PC-9 (cell line): ENCODE results near the gene TMEM45A.

ENCODE experiments used
- EZH2 ChIP-seq: fragments of 200-600 bp; sonication (generic); IDR thresholded peaks from 2 replicates; pipeline ENCODE4 v1.8.0; 2017; ENCODE audit warnings: antibody characterized with exemption, low read depth
- TF ChIP-seq, protein P1 (sequence below): fragments of 200-600 bp; sonication (generic); conservative IDR thresholded peaks from 2 replicates; pipeline ENCODE4 v1.6.1; 2017; ENCODE audit warnings: mixed run types, antibody characterized with exemption, mild to moderate bottlenecking, moderate library complexity

DNA sequence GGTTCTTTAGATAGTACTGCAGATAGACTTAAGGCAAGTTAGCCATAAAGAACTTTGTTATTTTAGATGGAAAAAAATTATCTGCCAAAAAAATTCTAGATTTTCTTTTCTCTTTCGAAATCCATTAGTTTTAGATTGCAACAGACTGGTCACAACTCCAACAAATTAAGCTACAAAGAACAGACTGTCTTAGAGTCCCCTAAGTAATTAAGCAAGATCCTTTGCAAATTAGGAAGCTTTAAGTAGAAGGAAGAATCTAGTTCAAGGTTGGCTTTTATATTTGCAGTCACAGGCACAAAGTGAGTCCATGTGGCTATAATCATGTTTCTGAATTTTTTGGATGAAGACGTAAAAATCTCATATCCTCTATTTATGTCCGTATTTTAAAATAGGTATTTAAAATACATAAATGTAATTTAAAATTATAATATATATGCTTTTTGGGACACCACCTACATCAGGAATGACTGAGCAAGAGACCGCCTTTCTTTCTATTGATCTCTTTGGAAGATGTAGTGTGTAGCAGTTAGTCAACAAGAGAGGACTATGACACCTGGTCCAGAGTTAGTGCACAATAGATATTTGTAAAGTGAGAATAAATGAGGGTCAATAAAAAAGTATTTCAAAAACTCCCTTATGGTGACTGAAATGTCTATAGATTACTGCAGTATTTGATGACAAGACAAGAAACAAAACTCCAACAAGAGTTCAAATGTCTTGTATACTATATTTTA lies 34.4 kb downstream of the TMEM45A start:
- TF ChIP-seq, protein P1, sequence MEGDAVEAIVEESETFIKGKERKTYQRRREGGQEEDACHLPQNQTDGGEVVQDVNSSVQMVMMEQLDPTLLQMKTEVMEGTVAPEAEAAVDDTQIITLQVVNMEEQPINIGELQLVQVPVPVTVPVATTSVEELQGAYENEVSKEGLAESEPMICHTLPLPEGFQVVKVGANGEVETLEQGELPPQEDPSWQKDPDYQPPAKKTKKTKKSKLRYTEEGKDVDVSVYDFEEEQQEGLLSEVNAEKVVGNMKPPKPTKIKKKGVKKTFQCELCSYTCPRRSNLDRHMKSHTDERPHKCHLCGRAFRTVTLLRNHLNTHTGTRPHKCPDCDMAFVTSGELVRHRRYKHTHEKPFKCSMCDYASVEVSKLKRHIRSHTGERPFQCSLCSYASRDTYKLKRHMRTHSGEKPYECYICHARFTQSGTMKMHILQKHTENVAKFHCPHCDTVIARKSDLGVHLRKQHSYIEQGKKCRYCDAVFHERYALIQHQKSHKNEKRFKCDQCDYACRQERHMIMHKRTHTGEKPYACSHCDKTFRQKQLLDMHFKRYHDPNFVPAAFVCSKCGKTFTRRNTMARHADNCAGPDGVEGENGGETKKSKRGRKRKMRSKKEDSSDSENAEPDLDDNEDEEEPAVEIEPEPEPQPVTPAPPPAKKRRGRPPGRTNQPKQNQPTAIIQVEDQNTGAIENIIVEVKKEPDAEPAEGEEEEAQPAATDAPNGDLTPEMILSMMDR, result no peak
- no peak for TF ChIP-seq EZH2
